Uterus (tissue), 4 donors: Measurements from ENCODE around the gene NINL. TPM values are rescaled to one million over a fixed set of nuclear protein-coding genes. Genes with fewer than 3 reads are reported as not detected.

Source experiments
- small RNA-seq: library from RNA; depleted of rRNA; stranded (forward); fragments of <200 nt; gene quantifications from one replicate; pipeline ENCODE3, GENCODE V24; 2016
- total RNA-seq, 4 donors: library from RNA; depleted of rRNA in 3 of 4; stranded (reverse); fragments of >200 nt in 3 of 4; gene quantifications; one replicate each; pipeline versions ENCODE4 v1.1.0 to v1.2.4, GENCODE V29; 2014 to 2023
- donor health status: DM: yes; HTN: yes; CAD: no.

The NINL gene
- total RNA-seq, 4 donors from 2014 or later = 5.0 to 22.3 (median 14.7) TPM

Small RNA genes lying within 50 kb of the gene (small RNA-seq; reads per million reads assigned to genes)
- gene RNU6ATAC17P = not detected

Other genes starting within 250 kb of the NINL start
- 10 to 100 TPM in 3 of 4 donors, 1 to 10 TPM in 1; 10.0 to 47.6 (median 36.3) TPM for gene ABHD12, start 194.7 kb downstream of the NINL start, total RNA-seq
- 10 to 100 TPM in 1 of 4 donors, 1 to 10 TPM in 1, not detected in 2; 1.3 to 14.3 TPM for gene GINS1, start 177.9 kb downstream of the NINL start, total RNA-seq
- 10 to 100 TPM in 1 of 4 donors, 1 to 10 TPM in 2, under 1 TPM in 1; 0.88 to 10.9 (median 4.0) TPM for gene NANP, start 38.5 kb upstream of the NINL start, total RNA-seq
- 10 to 100 TPM in 2 of 4 donors, 1 to 10 TPM in 2; 2.6 to 32.4 (median 19.0) TPM for gene ZNF337, start 111.3 kb upstream of the NINL start, total RNA-seq